ENCODE measurements around the gene TNIP2.
"Not testable (repeated sequence)": the region's sequence is repeated elsewhere in the genome, so short reads cannot be mapped to it uniquely, and the experiment has no call there.

Gene TNIP2

GRCh38 chr4:2743518-2744445 is 12.4 kb downstream of the TNIP2 start:
- DNase-seq, result no peak

DNA sequence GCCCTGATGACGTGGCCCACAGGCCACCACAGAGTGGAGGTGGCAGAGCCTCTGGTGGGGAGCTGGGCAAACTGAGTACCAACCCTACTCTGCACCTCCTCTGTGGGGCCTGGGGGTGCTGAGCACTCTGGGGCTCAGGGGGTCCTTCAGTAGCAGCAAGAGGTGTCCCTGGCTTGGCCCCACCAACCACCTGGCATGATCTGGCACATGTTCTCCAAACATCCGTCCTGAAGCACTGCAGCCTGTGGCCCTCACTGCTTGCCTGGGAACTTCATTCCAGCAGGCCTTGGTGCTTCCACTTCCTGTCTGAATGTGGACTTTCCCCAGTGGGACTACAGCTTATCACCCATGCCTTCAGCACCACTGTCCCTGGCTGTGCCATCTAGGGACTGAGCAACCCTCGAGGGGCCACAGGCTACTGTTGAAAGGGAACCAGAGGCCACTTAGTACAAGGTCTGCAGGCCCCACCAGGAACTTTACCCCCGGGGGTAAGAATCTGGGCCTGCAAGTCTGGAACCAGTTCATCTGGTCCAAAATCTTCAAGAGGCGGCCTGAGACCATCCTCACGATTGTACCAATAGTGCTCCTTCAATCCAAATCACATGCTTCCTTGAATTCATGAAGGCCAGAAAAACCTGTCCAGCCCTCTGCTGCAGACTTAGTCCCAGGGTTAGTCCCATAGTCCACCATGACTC is 13.2 kb downstream of the TNIP2 start:
- no peak for DNase-seq

- DNase-seq, result no peak
Observed at GRCh38 chr4:2742081-2742822, 13.9 kb downstream of the TNIP2 start.

- DNase-seq, result no peak
Observed at GRCh38 chr4:2741626-2742025, 14.5 kb downstream of the TNIP2 start.

DNA sequence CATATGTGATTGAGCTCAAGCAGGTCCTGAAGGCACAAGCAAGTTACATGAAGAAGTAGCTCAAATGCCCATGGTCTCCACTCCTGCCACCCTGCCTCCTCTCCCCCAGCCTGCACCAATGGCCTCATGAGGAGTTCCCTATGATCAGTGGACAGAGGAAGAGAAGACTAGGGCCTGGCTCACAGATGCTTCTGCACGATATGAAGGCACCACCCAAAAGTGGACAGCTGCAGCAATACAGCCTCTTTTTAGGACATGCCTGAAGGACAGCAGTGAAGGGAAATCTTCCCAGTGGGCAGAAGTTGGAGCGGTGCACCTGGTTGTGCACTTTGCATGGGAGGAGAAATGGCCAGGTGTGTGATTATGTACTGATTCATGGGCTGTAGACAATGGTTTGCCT is 17.8 kb downstream of the TNIP2 start:
- DNase-seq, result not testable (repeated sequence)

GRCh38 chr4:2735869-2736268 is 20.3 kb downstream of the TNIP2 start:
- no peak for DNase-seq

GRCh38 chr4:2734612-2735011 is 21.5 kb downstream of the TNIP2 start:
- no peak for DNase-seq

- DNase-seq, result no peak
Observed at GRCh38 chr4:2733844-2734574, 22.1 kb downstream of the TNIP2 start.

DNA sequence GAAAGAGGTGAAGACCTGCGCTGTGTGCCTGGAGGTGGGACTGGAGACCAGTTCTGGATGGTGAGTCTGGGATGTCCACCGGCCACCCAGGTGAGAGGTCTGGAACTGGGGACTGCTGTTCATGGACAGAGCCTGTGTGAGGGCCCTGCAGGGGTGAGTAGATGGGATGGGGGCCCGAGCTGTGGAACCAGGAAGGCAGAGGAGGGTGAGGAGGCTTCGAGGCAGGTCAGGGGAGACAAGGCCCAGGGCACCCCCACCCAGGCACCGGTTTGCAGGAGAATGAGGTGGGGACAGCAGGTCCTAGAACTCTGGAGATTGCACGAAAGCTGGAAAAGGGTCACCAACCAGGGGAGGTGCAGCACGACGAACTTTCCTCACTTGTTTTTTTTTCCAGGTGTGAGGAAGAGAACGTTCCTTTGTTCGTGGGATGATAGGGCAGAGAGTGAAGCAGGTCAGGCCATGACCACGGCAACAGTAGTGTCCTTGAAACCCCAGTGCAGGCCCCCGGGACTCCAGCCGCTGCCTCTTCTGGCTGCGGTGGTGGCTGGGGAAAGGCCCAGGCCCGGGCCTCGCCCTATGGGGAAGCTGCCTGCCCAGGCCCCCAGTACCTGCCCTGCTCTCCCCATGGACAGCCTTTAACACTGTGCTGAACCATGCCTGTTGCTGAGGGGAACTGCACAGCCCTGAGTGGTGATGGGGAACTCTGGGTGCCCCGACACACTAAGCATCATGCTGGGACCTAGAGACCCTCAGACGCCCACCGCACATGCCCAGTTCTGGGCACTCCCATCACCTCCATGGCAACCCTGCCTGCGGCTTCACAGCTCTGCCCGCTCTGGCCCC is 22.9 kb downstream of the TNIP2 start:
- no peak for DNase-seq

DNA sequence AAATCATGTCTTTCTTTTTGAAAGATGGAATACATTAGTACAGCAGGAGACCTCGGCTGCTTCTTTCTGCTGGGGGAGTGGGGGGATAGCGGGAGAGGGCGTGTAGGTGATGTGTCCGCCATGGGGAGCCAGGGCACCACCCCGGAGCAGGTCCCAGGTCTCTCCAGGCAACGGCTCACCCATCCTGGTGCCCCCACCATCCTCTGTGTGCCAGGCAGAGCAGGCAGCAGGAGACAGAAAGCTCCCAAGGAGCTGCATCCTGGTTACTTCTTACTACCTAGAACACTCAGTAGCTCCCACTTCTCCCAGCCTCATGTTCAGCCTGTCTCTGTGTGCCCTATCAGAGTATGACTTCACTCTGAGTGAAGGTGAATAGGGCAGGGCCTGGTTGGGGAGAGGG is 23.6 kb downstream of the TNIP2 start:
- DNase-seq, result no peak

GRCh38 chr4:2731907-2732317 is 24.2 kb downstream of the TNIP2 start:
- no peak for DNase-seq

DNA sequence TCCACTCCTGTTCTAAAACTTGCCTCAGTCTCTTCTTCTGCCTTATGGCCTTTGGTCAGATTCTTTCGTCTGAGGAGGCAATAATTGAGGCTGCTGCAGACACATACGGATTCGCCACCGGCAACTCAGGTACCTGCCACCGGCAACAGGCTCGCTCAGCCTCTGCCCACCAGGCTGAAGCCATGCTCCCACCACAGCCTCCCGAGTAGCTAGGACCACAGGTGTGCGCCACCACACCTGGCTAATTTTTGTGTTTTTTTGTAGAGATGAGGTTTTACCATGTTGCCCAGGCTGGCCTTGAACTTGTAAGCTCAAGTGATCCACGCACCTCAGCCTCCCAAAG is 26.6 kb downstream of the TNIP2 start:
- no peak for DNase-seq

DNA sequence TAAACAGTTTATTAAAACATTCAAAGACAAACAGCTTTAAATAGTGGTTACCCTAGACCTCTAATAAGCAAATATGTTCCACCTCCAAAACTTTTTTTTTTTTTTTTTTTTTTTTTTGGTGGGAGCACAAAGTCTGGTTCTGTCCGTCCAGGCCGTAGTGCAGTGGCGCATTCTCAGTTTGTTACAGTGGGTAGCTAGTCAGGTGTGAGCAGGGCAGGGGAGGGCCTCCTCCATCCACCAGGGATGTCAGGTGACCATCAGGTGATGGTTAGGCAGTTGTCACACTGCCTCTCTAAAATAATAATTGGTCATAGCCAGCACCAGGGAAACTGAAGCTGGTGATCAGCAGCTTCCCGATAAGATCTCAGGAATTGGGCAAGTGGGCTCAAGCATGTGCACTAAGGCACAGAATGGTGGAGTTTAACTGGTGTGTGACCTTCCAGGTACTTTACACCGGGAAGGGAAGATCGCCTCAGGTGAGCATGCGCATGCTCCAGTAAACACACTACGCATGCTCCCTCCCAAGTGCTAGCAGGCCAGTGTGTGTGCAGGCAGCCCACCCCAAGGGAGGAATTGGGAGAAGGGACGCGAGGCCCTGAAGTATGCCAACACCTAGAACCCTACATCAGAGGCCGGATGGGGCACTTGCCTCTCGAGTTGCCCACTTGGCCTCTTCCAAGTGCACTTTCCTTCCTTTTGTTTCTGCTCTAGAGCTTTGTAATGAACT is 27.2 kb downstream of the TNIP2 start:
- no peak for DNase-seq

DNA sequence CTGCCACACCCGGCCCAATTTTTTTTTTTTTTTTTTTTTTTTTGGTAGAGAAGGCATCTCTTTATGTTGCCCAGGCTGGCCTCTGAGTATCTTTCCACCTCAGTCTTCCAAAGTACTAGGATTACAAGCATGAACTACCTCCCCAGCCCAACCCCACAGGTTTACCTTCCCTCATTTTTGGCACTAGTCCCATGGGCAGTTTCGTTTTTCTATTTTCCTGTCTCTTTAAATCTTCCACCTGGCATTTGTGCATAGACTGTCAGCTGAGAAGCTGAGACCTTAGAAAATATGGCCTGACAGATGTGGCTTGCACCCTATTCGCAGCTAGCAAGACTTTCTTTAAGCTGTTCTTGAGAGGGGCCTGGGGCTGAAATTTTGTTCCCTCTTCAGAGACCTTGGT is 27.9 kb downstream of the TNIP2 start:
- DNase-seq, result no peak

DNA sequence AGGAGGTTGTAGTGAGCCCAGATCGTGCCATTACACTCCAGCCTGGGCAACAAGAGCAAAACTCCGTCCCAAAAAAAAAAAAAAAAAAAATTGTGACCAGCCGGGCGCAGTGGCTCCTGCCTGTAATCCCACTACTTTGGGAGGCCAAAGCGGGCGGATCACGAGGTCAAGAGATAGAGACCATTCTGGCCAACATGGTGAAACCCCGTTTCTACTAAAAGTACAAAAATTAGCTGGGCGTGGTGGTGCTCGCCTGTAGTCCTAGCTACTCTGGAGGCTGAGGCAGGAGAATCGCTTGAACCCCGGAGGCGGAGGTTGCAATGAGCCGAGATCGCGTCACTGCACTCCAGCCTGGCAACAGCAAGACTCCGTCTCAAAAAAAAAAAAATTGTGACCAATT is 29.3 kb downstream of the TNIP2 start:
- not testable (repeated sequence) for DNase-seq

- no peak for DNase-seq
Observed at GRCh38 chr4:2725380-2725779, 30.8 kb downstream of the TNIP2 start.

DNA sequence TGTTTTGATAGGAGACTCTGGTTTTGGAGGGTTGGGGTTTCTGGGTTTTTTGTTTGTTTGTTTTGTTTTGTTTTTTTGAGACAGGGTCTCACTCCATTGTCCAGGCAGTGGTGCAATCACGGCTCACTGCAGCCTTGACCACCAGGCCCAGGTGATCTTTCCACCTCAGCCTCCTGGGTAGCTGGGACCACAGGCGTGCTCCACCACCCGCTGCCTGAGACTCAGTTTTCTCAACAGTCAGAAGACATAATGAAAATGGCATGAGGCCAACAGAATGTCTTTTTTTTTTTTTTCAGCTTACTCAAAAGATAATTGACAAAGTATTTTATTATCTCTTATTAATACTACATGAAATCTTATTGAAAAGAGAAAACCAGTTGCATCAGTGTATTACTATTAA is 32.4 kb downstream of the TNIP2 start:
- no peak for DNase-seq

- no peak for DNase-seq
Observed at GRCh38 chr4:2722033-2722432, 34.1 kb downstream of the TNIP2 start.

- no peak for DNase-seq
Observed at GRCh38 chr4:2721586-2721985, 34.5 kb downstream of the TNIP2 start.

DNA sequence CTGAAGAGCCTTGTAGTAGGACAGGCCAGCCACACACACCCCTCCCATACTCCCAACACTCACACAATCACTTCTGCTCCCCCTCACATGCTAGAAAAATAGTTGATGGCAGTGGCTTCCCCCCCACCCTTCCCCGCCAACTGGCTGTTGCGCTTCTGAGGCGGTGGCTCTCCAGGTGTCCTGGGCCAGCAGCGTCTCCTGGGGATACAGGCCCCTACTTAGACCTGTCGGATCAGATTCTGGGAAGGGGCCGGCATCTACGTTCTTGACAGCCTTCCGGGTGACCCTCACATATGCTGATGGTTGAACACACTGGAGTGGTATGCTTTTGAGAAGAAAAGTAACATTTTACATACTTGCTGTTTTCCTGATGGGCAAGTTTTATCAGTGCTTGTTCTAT is 39.9 kb downstream of the TNIP2 start:
- DNase-seq, result no peak

DNA sequence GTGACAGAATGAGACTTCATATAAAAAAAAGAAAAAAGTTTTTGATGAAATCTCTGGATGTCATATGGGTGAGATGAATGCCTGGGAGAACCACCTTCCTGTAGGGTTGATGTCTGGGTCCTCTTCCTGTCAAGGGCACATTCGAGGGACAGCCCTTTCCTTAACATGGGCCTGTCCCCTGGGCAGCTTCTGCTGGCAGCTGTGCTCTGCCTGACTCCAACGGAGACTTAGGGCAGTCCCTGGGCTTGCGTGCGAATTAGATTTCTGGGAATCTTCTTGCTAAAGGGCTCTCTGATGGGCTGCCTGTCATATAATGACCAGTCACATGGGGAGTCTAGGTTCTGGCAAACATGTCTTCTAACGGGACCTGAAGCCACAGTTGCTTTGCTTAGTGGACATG is 40.7 kb downstream of the TNIP2 start:
- DNase-seq, result no peak
